Measurements from ENCODE around the gene SMAD5. TPM values are rescaled to one million over a fixed set of nuclear protein-coding genes. Genes with fewer than 3 reads are reported as not detected.
A peak's percentile ranks its signal among the peaks of the same experiment; 100 is the strongest.

Gene SMAD5
- polyA plus RNA-seq, 3 donors: 7.9 to 19.2 (median 17.3) TPM

DNA sequence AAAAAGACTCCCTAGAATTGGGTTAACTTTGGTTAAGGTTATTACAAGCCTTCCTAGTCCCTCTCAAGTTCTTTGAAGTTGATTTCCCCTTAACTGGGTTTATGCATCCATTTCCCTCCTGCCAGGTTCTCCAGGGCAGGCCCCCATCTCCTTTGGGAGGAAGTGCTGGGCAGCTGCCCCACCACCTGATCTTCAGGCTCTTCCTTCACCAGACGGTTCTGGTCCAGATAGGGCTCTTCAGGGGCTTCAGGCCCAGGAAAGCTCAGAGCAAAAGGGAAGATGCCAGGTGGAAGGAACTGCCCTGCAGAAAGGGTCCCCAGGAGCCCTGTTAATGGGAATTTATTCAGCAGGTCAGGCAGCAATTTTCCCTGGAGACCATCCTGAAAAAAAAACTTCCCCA lies 58.3 kb downstream of the SMAD5 start:
- H3K9me3 ChIP-seq (replicated peaks in 1 of 2; ENCODE audit: control insufficient read depth in 1 of 2, insufficient read depth in 1 of 2, low read length in 2 of 2): peaks cover 0 to 10% of the 10 kb centered on the region in 2 donors
- no CpG with 5 or more reads among the region's 1 CpG for WGBS (ENCODE audit: insufficient coverage)
- H3K9ac ChIP-seq (ENCODE audit: insufficient read depth, low read length, poor library complexity, severe bottlenecking): no peak overlapping the region
- H3K4me1 ChIP-seq (ENCODE audit: control insufficient read depth in 1 of 2, insufficient read depth in 2 of 2, low read length in 2 of 2): peaks cover 3 to 12% of the 10 kb centered on the region in 2 donors
- no peak overlapping the region for H3K4me3 ChIP-seq (replicated peaks in 1 of 3; ENCODE audit: low read depth in 2 of 3, low read length in 3 of 3)
- peaks cover 36 to 63% of the 10 kb centered on the region in 2 donors for H3K27me3 ChIP-seq (ENCODE audit: control insufficient read depth in 2 of 2, insufficient read depth in 2 of 2, low read length in 2 of 2)
- H3K4me2 ChIP-seq (replicated peaks; ENCODE audit: extremely low read depth, low read length, poor library complexity, severe bottlenecking): no peak overlapping the region
- Mint-ChIP-seq H3K4me3 (peak overlapping the region in 1 of 2 donors; percentile 72), H3K4me1 (peaks cover 10% of the 10 kb centered on the region), H3K36me3 (peaks cover 18 to 31% of the 10 kb centered on the region in 2 donors), H3K27ac (no peak overlapping the region), H3K27me3 (ENCODE audit: low read depth in 3 of 3) (peaks cover 53 to 61% (median 57%) of the 10 kb centered on the region in 3 donors), H3K9me3 (peaks cover 0 to 6% (median 2%) of the 10 kb centered on the region in 7 donors)
- H4K20me1 ChIP-seq (ENCODE audit: insufficient read depth, low read length): no peaks in the 10 kb centered on the region
- peaks cover 3 to 7% of the 10 kb centered on the region in 2 donors for H3K36me3 ChIP-seq (replicated peaks in 1 of 2; ENCODE audit: control insufficient read depth in 1 of 2, insufficient read depth in 2 of 2, low read length in 2 of 2)
- no peak overlapping the region for H2AFZ ChIP-seq (ENCODE audit: insufficient read depth, low read depth, low read length, poor library complexity, severe bottlenecking)
- H3K27ac ChIP-seq (ENCODE audit: low read depth in 1 of 2, low read length in 2 of 2): no peak overlapping the region
- TF ChIP-seq, protein P1, sequence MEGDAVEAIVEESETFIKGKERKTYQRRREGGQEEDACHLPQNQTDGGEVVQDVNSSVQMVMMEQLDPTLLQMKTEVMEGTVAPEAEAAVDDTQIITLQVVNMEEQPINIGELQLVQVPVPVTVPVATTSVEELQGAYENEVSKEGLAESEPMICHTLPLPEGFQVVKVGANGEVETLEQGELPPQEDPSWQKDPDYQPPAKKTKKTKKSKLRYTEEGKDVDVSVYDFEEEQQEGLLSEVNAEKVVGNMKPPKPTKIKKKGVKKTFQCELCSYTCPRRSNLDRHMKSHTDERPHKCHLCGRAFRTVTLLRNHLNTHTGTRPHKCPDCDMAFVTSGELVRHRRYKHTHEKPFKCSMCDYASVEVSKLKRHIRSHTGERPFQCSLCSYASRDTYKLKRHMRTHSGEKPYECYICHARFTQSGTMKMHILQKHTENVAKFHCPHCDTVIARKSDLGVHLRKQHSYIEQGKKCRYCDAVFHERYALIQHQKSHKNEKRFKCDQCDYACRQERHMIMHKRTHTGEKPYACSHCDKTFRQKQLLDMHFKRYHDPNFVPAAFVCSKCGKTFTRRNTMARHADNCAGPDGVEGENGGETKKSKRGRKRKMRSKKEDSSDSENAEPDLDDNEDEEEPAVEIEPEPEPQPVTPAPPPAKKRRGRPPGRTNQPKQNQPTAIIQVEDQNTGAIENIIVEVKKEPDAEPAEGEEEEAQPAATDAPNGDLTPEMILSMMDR (IDR thresholded peaks at IDR 0.05): no peak
- intact Hi-C loops (cut with micrococcal nuclease): no loop called here
- no peak for DNase-seq
- no peaks in the 10 kb centered on the region for H3K79me2 ChIP-seq (ENCODE audit: insufficient read depth, low read length)

DNA sequence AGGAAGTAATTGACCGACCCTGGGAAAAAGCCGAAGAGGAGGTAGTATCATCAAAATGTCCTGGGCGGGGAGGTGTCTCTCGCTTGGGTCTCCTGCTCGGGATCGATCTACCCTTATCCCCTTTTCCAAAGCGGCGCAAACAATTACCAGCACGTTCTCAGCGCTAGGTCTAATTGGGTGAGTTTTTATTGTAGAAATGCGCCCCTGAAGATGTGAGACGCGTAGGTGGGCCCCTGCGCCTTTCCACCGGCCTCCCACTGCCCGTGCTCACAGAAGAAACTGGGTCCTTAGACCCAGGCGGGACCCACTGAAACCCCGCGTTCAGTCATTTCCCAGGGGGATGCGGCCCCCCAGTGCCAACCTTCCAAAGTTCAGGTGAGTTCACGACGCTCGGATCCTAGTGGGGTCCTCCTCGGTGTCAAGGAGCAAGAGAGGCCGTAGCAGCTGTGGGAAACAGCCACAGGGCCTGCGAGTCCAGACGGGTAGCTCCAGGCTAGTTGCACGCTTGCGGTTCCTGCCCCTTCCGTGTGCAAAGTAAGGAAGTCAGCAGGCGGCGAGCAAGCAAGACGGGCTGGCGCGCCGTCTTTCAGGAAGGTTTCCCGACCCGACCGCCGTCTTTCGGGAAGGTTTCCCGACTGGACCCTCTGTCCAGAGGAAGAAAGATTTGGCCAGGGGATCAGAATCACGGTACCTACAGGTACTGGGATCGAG lies 58.8 kb downstream of the SMAD5 start:
- Histone ChIP-seq H3K4me1 (ENCODE audit: control insufficient read depth in 1 of 2, insufficient read depth in 2 of 2, low read length in 2 of 2) (peaks cover 3 to 12% of the 10 kb centered on the region in 2 donors), H3K4me3 (replicated peaks in 1 of 3; ENCODE audit: low read depth in 2 of 3, low read length in 3 of 3) (no peak overlapping the region), H3K27me3 (ENCODE audit: control insufficient read depth in 2 of 2, insufficient read depth in 2 of 2, low read length in 2 of 2) (peaks cover 36 to 63% of the 10 kb centered on the region in 2 donors), H3K4me2 (replicated peaks; ENCODE audit: extremely low read depth, low read length, poor library complexity, severe bottlenecking) (peak overlapping the region; percentile 17), H3K36me3 (replicated peaks in 1 of 2; ENCODE audit: control insufficient read depth in 1 of 2, insufficient read depth in 2 of 2, low read length in 2 of 2) (peaks cover 0 to 5% of the 10 kb centered on the region in 2 donors), H3K9me3 (replicated peaks in 1 of 2; ENCODE audit: control insufficient read depth in 1 of 2, insufficient read depth in 1 of 2, low read length in 2 of 2) (peaks cover 0 to 10% of the 10 kb centered on the region in 2 donors), H3K9ac (ENCODE audit: insufficient read depth, low read length, poor library complexity, severe bottlenecking) (no peak overlapping the region), H4K20me1 (ENCODE audit: insufficient read depth, low read length) (no peaks in the 10 kb centered on the region), H3K79me2 (ENCODE audit: insufficient read depth, low read length) (no peaks in the 10 kb centered on the region), H2AFZ (ENCODE audit: insufficient read depth, low read depth, low read length, poor library complexity, severe bottlenecking) (no peak overlapping the region), H3K27ac (ENCODE audit: low read depth in 1 of 2, low read length in 2 of 2) (no peak overlapping the region)
- Mint-ChIP-seq H3K4me1 (peaks cover 10% of the 10 kb centered on the region), H3K27me3 (ENCODE audit: low read depth in 3 of 3) (peaks cover 51 to 66% (median 57%) of the 10 kb centered on the region in 3 donors), H3K9me3 (peaks cover 0 to 6% (median 2%) of the 10 kb centered on the region in 7 donors), H3K27ac (no peak overlapping the region), H3K4me3 (peak overlapping the region; percentile 53 to 72), H3K36me3 (peaks cover 13 to 27% of the 10 kb centered on the region in 2 donors)
- TF ChIP-seq, protein P1 (IDR thresholded peaks at IDR 0.05): no peak
- no peak for DNase-seq
- intact Hi-C loops (cut with micrococcal nuclease): no loop called here
- WGBS (ENCODE audit: insufficient coverage): 12% methylated on average over 33 of the region's 44 CpGs

Measured in CD14-positive monocyte (primary cell).